TTC549 (cell line): ENCODE data around the gene PEPD.
"Not testable (repeated sequence)": the region's sequence is repeated elsewhere in the genome, so short reads cannot be mapped to it uniquely, and the experiment has no call there.

Source experiments
- FAIRE-seq: peaks from 2 replicates; lab custom pipeline; 2012; peaks lifted over from hg19 to GRCh38; lab: Jason Lieb, UNC

The PEPD gene

DNA sequence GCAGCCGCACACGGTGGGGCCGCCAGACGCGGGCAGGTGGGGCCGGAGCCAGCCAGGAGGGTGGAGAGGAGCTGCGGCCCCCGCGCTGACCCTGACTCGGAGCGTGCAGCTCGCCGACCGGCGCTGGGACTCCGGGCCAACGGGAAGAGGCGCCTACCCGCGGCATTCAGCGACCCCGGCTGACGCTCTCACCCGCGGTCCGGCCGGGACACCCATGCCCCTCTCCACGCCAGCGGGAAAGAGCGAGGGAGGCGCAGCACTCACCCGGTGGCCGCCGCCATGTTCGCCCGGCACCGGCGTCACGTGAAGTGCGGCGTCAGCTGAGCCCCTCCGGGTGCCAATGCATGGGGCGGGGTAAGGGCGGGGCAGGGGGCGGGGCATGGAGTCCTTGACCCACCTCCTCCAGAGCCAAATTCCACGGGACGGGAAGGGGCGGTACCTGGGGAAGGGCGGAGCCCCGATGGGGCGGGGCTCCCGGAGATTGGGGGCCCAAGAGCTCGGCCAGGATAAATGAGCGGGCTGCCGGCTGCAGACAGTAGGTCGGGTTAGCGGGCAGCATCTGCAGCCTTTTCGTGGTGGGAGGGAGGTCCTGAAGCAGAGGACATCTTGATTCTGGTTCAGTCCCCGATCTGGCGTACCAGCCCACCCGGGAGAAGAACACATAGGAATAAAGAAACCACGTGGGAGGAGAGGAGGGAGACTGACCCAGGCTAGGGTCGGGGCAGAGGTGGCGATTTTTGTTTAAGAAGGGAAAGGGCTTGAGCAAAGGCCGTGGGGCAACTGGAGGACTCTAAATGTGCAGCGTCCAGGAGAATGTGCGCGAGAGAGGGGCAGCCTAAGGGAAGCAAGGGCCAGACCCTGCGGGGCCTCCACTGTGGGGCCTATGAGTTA lies at the start of gene PEPD:
Gene PEPD, minus strand, starts transcription at position 312 of the 891 bp plus-strand sequence. Its CDS starts 31 bp downstream, at position 281.
- FAIRE-seq = no peak

DNA sequence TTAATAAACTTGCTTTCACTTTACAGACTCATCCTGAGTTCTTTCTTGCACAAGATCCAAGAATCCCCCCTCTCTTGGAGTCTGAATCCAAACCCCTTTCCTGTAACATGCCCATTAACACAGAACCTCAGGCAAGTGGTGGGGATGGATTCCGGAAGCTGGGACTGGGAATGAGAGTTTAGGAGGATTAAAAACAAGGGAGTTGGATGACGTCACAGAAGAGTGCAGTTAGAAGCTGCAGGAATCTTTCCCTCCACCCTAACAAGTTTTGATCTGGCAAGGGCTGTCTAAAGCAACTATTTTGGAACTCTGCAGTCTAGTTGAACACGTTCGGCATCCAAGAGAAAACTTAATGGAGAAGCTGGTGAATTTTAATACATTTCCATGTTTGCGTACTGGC lies 48.2 kb upstream of the PEPD start:
- no peak for FAIRE-seq

DNA sequence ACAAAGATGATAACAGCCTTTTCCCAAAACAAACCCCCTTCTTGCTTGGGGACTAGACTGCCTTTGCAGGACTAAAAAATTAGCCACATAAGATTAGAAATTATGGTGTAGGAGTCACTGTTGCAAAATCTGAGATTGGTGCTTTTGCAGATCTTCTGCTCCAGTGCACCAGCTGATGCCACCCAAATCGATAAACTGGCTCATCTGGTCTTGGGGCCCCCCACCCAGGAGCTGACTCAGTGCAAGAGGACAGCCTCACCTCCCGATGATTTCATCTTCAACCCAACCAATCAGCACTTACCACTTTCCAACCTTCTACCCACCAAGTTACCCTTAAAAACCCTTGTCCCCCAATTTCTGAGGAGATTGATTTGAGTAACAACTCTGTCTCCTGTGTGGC lies 47.1 kb upstream of the PEPD start:
- no peak for FAIRE-seq

DNA sequence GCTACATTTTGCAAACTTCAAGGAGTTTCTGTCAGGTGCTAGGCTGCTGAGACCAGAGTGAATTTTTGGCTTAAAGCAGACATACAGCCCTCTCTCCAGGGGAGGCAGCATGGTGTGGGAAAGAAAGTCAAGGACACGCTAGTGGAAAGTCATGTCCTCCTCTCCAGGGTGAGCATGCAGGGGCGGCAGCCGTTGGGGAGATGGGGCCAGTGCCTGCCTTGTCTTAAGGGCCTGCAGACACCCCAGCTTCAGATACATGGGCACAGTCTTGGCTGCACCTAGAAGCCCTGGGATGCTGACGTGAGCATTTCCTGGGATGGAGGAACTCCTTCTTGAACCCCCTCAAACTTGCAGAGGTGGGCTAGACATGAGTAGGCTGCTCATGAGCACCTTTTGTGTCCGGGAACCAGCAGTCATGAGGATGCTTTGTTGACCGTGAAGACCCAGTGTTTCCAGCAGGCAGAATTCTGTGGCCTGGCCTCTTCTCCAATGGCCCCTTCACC lies 43.3 kb upstream of the PEPD start:
- no peak for FAIRE-seq

DNA sequence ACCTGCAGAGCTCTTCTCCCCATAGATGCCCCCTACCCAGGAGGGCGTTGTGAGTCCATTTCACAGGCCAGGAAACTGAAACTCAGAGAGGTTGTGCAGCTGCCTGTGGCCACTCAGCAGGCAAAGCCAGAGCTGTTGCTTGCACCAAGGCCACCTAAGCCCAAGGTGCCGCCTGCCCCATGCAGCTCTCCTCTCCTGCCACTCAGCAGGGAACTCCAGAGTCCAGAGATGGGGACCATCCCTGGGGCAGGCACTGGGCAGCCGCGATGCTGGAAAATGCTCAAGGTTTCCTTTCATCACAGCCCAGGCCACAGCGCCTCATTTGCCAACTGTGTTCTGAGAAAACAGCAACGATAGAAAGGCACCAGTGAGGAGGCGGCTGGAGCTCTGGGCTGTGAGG lies 41.0 kb upstream of the PEPD start:
- FAIRE-seq = no peak

DNA sequence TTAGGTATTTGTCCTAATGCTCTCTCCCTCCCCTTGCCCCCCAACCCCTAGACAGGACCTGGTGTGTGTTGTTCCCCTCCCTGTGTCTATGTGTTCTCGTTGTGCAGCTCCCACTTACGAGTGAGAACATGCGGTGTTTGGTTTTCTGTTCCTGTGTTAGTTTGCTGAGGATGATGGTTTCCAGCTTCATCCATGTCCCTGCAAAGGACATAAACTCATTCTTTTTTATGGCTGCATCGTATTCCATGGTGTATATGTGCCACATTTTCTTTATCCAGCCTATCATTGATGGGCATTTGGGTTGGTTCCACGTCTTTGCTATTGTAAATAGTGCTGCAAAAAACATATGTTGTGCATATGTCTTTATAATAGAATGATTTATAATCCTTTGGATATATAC lies 40.1 kb upstream of the PEPD start:
- FAIRE-seq = not testable (repeated sequence)

DNA sequence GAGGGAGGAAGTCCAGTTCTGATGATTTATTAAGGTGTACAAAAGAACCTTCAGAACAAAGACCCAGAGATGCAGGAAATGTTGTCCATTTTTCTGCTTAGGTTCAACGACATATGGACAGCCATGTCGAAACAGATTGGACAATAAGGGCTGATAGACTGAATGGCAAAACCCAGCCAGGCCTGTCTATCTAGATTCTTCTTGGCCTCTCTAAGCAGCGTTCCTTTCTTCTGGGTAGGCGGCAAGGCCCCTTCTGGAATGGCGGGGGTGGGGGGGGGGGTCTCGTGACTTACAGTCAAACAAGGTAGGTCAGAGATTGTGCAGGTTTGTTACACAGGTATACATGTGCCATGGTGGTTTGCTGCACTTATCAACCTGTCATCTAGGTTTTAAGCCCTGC lies 39.7 kb upstream of the PEPD start:
- no peak for FAIRE-seq

DNA sequence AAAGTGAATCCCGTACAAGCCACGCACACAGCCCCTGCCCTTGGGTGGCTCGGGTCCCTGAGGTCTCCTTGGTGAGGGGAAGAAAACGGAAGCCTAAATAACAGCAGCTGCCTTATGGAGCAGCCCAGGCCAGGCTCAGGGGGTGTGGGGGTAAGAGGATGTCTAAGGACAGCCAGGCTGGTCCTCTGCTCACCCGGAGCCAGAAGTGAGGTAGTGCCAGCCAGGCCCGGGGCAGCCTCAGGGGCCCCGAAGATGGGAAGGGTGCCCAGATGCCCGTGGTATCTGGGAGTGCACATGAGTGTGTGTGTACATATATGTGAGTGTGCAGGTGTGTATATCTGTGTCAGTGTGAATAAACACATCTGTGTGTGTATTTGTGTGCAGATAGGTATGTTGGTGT lies 38.4 kb upstream of the PEPD start:
- FAIRE-seq = no peak

DNA sequence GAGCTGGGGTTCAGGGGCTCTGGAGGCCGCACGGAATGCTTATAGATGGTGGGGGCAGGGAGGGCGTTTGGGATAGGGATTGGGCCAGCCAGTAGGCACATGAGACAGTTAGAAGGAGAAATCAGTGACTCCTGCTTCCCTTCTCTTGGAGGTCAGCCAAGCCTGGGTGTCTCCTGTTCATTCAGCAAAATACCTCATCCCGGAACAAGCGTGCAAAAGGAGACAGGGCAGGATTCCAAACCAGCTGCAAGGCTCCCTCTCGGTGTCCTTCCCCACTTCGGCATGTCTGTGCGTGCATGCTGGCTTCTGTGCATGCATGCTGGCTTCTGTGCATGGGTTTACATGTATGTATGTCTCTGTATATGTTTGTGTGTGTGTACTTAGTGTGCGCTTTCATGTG lies 37.3 kb upstream of the PEPD start:
- no peak for FAIRE-seq

DNA sequence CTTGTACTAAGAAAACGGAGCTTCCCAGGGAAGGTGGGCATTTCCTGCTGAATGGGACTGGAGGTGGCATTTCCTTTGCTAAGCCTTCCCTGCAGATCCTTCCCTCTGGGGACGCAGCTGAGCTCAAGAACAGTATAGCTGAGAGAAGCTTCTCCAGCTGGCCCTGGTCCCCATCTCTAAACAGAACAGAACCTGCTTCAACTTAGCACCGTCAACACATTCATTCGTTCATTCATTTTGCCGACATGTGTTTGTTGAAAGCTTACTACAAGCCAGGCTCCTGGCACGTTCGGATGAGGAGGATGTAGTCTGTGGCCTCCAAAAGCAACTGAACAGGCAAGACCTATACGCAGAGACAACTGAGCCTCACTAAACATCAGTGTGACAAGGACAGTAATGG lies 36.6 kb upstream of the PEPD start:
- FAIRE-seq = no peak

DNA sequence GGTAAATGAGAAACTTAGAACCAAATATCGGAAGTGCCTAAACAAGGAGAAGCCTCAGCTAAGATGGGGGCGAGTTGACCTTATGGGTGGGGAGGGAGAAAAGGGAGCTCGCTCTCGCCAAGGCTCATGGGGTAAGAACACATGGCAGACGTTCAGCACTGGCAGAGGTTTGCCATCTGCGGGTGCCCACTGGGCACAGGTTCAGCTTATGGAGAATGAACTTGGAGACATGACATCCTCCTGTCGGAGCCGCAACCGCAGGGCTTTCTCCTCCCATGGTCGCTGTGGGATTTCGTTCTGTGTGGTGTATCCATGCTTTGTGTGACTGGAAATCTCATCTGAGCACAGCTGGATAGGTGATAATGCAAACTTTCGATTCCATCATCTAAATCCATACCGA lies 36.1 kb upstream of the PEPD start:
- FAIRE-seq = no peak

DNA sequence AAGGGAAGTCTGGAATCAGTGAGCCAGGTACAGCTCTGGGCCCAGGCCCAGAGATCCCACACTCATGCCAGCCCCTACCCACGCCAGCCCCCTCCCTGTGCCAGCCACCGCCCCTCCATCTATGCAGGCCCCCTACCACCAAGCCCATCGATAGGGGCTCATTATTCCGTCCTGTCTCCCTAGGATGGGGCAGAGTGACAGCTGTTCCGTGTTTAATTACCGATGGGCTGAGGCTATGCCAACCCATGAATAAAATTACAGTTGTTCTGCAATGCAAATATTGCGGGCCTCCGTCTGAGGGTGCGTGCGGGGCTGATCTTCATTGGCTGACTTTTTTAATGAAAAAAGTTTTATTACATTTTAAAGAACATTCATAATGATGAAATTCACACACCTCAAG lies 35.6 kb upstream of the PEPD start:
- FAIRE-seq = no peak

DNA sequence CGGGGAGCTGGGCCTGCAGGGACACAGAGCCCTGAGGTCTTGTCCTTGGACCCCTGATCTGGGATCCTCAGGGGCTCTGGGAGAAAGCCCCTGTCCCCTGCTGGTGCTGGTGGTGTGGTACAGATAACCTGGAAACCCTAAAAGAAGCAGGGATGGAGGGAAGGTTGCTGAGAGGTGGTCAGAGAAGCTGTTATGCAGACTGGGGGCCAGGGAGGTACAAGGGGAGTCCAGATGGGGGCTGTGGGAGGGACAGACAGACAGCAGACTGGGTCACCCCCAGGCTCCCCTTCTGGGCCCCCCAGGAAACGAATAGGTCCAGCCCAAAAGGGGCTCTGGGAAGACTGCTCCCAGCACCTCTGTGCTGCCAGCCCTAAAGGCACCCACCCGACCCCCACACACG lies 34.7 kb upstream of the PEPD start:
- no peak for FAIRE-seq

DNA sequence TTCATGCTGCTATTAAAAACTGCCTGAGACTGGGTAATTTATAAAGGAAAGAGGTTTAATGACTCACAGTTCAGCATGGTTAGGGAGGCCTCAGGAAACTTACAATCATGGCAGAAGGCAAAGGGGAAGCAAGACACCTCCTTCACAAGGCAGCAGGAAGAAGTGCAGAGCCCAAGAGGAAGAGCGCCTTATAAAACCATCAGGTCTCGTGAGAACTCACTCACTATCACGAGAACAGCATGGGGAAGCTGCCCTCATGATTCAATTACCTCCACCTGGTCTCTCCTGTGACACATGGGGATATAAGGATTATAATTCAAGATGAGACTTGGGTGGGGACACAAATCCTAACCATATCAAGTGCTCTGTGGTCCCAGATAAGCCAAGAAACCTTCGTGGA lies 34.1 kb upstream of the PEPD start:
- FAIRE-seq = not testable (repeated sequence)

DNA sequence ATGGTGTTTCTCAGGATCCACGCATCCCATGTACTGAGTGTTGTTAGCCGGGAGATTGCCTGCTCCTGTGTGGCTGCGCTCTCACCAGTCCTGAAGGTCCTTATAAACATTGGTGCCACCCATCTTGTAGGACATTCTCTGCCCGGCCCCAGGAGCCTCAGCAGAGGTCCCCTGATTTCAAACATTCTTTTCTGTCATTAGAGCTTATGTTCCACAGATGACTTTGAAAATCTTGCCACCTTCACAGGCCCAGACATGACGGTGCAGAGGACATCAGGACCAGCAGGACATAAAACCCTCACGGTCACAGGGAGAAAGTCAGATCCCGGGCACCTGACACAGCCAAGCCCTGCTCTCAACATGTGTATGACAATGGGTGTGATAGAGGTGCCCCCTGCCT lies 33.2 kb upstream of the PEPD start:
- FAIRE-seq = no peak

DNA sequence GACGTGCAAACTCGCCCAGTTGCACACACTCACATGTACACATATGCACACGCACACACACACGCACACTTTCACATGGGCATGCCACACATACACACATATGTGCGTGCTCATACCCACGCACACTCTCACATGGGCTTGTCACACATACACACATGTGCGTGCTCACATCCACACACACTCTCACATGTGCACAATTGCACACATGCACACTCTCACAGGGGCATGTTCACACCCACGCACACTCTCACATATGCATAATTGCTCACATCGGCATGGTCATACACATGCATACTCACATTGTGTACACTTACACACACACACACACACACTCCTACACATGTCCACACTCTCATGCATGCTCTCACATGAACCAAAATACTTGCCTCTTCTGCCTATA lies 32.8 kb upstream of the PEPD start:
- FAIRE-seq = no peak

DNA sequence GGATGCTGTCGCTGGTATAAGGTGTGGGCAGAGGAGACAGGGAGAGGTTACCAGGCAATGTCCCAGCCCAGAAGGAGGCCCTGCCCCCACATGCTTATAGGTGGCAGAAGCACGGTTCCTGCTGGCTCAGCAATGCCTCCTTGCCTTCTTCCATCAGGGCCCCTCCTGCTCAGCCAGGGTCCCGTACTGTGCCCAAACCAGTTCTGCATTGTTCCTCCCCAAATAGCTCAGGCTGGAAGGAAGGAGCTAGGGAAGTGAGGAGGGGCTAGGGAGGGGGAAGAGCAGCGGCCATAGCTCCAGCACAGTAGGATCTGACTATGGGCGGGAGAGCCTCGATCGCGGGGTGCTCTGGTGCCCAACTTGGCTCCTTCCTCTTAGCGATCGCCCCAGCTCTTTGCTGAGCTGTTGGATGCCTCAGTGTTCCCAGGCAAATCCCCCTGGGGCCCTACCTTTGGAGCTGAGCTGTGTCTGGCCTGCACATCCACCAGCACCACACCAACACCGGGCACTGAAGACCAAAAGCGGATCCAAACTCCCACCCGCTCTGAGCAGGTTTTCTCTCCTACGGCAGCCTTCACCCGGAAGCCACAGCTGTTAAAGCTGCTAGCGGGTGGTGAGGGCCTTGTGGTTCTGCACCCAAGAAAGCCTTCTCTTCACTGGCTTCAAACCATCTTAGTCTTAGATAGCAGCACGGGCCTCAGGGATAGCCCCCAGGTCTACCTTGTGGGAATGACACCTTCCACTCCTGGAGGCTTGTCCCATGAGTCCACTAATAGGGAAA lies 32.1 kb upstream of the PEPD start:
- FAIRE-seq = no peak

DNA sequence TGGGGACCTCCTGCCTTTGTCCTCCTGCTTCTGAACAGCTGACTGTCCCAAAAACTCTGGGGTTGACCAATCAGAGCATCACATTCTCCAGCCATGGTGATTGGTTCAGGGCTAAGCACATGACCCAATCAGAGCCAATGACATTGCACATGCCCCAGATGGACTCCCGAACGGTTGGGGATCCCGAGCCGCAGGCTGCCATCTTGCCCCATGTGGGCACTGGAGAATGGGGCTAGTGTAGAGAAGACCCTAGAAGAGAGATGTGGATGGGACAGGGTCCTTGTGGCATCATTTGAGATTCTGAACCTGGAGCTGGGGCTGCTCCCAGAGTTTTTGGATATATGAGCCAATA lies 31.3 kb upstream of the PEPD start:
- no peak for FAIRE-seq

DNA sequence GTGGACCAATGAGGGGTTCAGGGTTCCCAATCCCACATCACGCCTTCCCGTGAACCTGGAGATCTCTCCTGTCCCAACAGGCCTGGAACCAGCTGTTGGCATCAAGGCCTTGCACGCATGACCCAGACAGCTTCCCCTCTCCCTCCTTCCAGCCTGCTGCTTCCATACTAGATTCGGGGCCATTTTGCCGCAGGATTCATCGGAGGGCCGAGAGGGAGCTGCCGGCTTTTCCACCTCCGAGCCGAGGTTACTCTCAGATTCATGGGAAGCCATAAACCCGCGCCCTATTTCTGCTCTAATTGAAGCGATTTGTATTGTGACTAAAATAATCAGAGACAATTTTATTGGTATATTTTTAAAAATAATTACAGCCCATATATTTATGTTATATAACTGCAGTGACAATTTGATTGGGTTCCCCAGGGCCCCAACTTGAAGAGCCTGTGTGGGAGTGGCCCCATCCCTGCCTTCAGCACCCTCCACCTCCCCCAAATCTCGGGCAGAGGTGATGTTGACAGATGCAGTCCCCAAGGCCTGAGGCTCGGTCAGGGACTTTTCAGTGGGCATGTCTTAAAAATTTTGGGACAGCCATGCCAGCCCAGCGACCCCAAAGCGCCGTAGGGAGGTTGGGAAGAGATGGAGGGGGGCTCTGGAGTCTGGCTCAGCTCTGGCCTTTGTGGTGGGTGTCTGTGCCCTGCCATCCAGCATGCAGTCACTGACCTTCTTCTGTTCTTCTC lies 30.8 kb upstream of the PEPD start:
- no peak for FAIRE-seq

DNA sequence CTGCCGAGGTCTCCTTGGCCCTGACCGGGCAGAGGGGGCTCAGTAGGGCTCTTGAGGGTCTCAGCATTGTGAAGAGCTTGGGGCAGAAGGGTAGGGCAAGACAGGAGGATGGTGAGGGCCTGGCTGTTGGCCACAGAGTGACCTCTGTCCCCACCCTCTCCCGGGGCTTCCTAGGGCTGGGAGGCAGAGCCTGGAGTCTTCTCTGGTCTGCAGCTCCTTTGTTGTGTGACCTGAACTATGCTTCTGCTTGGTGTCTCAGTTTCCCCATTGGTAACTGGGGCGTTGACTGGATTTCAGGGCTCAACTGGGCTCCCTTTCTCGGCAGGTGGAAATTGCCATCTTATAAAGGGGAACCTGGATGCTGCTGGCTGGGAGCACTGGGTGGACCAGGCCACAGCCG lies 30.1 kb upstream of the PEPD start:
- FAIRE-seq = no peak

DNA sequence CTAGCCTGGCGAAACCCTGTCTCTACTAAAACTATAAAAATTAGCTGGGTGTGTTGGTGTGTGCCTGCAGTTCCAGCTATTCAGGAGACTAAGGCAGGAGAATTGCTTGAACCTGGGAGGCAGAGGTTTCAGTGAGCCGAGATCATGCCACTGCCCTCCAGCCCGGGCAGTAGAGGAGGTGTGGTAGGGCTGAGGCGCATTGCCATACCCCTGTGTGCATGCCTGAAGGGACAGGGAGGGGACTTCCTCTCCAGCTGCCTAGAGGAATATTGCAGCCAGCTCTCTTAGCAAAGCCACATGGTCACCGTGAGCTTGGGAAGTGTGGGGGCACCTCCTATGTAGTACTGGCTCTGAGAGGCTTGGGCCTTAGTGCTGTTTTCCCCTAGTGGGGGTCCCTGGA lies 29.2 kb upstream of the PEPD start:
- FAIRE-seq = no peak

DNA sequence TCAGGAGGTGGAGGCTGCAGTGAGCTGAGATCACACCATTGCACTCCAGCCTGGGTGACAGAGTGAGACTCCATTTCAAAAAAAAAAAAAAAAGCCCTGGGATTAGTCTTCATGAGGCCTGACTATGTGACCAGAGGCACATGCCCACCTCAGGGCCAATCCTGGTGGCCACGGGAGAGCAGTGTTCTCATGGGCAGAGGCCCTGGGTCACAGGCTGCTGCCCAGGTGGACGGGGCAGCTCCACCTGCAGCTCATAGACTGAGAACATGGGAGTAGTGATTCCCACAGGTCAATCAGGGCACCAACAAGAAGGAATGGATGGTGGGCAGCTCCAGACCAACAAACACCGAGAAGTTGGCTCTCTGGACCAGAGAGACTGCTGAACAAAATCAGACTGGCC lies 26.1 kb upstream of the PEPD start:
- FAIRE-seq = no peak

DNA sequence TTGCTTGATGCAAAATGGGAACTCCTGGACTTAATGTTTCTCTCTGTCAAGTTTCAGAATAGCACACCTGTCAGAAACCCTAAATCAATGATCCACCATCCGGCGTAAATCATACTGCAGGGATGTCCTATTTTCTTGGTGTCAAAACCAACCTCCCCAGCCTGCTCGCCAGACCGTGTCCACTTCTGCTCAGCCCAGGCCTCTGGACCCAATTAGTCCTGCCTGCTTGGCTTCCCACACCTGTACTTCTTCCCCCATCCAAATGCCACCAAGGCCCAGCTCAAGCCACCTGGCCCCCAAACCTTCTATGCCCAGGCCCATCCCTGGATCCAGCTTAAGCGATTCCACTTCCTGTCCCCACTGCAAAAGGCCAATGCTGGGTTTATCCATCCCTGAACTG lies 25.1 kb upstream of the PEPD start:
- FAIRE-seq = no peak
